T-helper 2 cell treated with Interferon-gamma antibody and Interleukin-4, amounts not matched to agents 100 ng/mL and 5 ng/mL, for 36 hours (primary cell): ENCODE measurements around the gene TOP3B. TPM values are rescaled to one million over a fixed set of nuclear protein-coding genes. Genes with fewer than 3 reads are reported as not detected.

ENCODE experiments used
- intact Hi-C: fragments of 100-400 bp; cut with micrococcal nuclease; formaldehyde crosslinking; loops from one replicate; pipeline ENCODE4 v1.15.1; 2023
- total RNA-seq: library from RNA; stranded (reverse); gene quantifications from 2 replicates; pipeline ENCODE4 v1.2.3, GENCODE V29; 2022

TOP3B gene
- 47.0 and 47.7 TPM in 2 replicates for total RNA-seq

GRCh38 chr22:21982338-21982965, at the start of gene TOP3B:
Gene TOP3B (minus strand): TSS chr22:21982787. CDS start chr22:21975709, 7,078 bp downstream.
- intact Hi-C loops: no loop called here

GRCh38 chr22:22031183-22031945, 48.8 kb upstream of the TOP3B start:
- intact Hi-C loops: no loop called here

DNA sequence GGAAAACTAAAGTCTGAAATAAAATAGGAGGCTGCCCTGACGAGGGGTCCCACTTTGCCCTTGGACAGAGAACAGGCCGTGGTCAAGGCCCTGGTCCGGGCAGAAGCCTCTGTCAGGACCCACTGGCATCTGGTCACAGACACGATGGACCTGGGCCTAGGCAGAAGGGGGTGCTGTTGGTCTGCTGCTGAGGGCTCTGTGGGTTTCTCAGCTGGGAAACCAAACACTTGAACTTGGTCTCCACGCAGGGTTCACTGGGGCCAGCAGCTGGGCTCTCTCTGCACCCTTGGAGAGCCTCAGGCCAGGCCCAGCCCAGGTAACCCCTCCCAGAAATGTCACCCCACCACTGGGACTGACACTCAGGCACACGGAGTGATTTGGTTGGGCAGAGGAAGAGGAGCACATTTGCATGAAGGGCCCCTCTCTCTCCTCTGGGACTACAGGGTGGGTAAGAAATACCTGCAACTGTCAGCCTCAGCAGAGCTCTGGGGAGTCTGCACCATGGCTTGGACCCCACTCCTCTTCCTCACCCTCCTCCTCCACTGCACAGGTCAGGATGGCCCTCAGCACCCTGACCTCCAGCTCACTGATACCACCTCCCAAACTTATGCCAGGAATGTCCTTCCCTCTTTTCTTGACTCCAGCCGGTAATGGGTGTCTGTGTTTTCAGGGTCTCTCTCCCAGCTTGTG, 48.1 kb upstream of the TOP3B start:
- intact Hi-C loops: no loop called here

- intact Hi-C loops: no loop called here
These were observed 45.4 kb upstream of the TOP3B start for GRCh38 chr22:22027955-22028354.

- intact Hi-C loops: no loop called here
These were observed 43.7 kb upstream of the TOP3B start for GRCh38 chr22:22026157-22026831.

DNA sequence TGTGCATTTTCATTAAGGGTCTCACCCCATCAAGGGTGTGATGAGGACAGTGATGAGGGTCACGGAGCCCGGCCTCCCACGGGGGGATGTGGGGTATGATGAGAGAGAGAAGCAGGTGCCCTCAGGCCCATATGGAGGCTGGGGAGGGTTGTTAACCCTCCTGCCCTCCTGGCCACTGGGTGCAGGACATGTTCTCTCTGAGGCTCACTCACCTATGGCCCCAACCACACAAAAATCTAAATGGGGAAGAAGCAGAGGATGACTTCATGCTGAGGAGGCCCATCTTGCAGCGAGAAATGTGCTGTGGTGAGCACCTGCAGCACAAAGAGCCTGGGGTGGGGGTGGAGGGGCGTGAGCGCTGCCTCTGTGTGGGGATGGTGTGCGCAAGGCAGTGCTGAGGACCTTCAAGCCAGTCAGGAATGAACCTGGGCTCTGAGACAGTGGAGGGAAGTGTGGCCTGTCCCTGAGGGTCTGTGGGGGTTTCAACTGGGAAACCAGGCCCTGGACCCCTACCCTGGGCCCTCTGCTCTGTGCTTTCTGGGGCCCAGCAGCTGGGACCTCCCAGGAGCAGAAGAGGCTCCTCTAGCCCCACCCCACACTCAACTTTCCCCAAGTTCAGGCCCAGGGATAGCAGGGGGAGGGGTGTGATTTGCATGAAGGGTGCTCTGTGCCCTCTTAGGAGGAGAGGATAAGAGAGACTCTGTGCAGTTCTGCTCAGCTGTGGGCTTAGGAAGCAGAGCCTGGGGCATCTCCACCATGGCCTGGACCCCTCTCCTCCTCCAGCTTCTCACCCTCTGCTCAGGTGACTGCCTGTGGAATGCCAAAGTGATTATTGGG, 43.0 kb upstream of the TOP3B start:
- intact Hi-C loops: no loop called here

DNA sequence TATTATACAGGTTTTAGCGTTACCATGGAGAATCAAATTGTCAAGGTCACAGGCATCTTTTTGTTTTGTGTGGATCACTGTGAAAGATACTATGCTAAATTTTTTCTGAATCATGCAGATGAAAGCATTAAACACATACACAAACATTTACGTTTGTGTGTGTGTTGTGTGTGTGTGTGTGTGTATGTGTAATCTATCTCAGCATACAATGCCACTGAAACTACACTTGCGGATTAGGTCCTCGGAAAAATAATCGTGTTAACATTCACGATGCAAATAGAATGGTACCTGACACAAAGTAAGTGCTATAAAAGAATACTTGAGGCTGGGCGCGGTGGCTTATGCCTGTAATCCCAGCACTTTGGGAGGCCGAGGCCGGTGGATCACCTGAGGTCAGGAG, 41.9 kb upstream of the TOP3B start:
- intact Hi-C loops: no loop called here

DNA sequence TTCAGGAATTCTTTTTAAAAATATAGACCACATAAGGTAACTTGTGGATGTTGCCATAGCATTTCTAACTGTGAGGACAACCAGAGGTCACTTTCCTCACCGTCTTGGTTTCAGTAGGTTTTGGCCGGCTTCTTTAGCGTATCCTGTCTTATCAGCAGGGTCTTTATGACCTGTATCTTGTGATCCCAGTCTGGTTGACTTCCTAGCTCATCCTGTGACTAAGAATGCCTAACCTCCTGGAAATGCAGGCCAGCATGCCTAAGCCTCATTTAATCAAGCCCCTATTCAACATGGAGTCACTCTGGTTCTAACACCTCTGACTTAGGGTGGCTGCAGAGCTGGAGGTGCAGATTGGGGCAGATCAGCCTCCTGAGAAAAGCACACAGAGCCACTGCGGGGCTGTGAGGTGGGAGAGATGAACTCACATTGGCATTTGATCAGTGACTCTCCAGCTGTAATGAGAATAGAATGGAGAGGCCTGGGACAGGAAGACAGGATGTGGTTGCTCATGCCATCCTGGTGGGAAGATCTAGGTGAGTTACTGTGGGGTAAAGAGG, 41.1 kb upstream of the TOP3B start:
- intact Hi-C loops: no loop called here

GRCh38 chr22:22022947-22023534, 40.5 kb upstream of the TOP3B start:
- intact Hi-C loops: no loop called here

DNA sequence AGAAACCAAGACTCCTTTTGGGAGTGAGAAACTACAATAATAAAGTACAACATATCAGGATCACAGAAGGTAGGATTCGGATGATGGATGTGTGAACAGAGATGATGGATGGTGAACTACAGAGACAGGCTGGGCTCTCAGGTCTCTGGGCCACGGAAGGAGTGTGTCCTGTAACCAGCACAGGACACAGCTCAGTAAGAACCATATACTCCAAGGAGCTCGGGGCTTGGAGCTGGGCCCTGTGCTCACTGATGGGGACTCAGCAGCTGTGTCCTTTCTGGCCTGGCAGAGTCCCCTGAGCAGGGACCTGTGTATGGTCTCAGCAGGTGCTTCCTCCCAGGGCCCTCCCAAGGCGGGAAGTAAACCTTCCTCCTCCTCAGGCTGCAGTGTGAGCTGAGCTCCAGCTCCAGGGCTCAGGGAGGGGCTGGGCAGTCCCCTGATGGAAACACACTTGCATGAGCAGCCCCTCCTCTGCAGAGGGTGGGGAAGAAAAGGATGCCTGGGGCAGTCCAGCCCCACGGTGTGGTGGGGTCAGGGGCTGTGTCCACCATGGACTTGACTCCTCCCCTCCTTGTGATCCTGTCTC, 39.8 kb upstream of the TOP3B start:
- intact Hi-C loops: no loop called here

GRCh38 chr22:22021162-22021750, 38.7 kb upstream of the TOP3B start:
- intact Hi-C loops: no loop called here

DNA sequence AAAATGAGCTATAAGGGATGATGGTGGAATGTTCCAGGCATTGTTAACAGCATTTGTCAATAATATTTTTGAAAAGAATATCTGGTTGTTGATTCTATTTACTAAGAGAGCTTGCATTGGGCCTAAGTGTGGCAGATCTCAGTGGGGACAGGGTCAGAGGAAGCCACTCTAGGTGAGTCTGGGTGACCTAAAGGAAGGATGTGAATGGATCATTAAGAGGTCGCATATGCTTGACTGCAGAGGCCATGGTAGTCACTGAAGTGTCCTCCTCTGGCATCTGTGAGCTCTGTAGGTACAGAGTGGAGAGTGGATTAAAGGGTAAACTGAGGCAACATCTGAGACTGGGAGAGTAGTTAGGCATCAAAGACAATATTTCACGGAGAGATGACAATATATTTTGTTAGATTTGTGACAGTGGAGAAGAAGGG, 37.9 kb upstream of the TOP3B start:
- intact Hi-C loops: no loop called here

- intact Hi-C loops: no loop called here
These were observed 37.3 kb upstream of the TOP3B start for GRCh38 chr22:22019659-22020424.

DNA sequence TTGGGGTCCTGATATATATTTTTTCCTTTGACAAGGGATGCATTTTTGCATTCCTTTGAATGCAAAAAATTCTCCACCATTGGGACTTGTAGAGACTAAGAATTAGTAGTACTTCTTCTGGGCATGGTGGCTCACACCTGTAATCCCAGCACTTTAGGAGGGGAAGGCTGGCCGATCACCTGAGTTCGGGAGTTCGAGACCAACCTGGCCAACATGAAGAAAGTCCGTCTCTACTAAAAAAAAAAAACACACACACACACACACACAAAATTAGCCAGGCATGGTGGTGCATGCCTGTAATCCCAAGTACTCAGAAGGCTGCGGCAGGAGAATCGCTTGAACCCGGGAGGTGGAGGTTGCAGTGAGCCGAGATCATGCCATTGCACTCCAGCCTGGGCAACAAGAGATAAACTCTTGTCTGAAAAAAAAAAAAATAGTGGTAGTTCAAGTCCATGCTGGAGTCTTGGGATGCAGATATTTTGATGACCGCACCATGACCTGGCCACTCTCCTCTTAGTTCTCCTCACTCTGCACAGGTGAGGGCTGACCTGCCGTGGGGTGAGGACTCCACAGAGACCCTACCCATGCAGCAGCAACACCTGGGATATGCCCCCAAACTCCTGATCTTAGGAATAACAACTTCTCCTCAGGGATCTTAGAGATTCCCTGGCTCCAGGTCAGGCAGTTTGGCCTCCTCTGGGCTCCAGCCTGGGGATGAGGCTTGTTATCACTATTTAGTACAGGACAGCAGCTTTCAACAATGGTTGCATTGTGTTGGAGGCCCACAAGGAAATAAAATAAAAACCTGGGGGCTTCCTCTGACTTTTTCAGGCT, 36.5 kb upstream of the TOP3B start:
- intact Hi-C loops: no loop called here

- intact Hi-C loops: no loop called here
These were observed 33.0 kb upstream of the TOP3B start for GRCh38 chr22:22015631-22016030.

- intact Hi-C loops: no loop called here
These were observed 31.7 kb upstream of the TOP3B start for GRCh38 chr22:22014285-22014659.

GRCh38 chr22:22013559-22014284, 31.1 kb upstream of the TOP3B start:
- intact Hi-C loops: no loop called here
